HG03103 (cell line): ENCODE measurements around the gene USP8.

Experiments
- ATAC-seq: cut with Tn5 transposase; IDR thresholded peaks from one replicate; pipeline ENCODE4 v1.9.1; 2021; ENCODE audit warnings: low read depth; ENCODE audit not compliant: unreplicated experiment

USP8 gene

DNA sequence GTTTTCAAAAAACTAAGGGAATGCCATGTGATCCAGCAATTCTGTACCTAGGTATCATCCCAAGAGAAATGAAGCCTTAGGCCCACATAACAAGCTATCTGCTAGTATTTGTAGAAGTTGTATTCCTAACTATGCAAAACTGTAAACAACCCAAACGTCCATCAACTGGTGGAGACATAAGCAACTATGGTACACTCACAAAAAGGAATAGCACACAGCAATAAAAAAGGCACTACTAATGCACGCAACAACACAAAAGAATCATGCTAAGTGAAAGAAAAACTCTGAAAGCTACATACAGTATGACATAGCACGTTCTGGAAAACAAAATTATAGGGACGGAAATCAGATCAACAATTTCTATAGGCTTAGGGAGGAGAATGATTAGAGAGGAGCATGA lies 107.0 kb downstream of the USP8 start:
- no peak for ATAC-seq

DNA sequence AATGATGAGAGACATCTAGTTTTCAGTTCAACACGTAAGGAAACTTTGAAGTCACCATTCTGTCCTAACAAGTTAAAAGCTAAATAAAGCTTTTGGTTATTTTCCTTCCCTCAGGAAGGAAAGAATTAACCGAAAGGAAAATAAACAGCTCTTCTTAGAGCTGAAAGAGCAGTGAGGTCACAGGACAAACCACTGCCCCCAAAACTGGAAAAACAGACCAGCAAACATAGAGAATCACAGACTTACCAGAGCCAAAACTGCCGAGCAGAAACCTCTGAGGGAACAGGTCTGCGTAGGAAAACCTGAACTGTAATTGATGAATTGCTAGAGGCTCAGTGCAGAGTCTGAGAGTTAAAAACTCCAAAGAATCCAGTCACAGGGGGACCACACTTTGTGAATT lies 107.6 kb downstream of the USP8 start:
- no peak for ATAC-seq

DNA sequence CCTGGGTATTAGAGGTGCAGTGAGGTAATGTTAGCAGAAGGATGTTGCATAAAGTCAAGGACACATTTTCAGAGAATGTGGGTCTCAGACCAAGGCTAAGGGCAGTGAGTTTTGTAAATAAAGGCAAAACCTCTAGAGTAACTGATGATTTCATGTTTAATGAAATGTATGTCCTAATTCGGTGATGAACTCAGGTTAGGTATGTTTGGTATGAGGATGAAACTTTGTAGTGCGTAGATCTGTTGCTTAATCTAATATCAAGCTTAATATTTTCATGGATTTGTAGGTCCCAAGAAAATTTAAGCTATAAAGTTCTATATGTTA lies 118.6 kb downstream of the USP8 start:
- ATAC-seq: no peak

DNA sequence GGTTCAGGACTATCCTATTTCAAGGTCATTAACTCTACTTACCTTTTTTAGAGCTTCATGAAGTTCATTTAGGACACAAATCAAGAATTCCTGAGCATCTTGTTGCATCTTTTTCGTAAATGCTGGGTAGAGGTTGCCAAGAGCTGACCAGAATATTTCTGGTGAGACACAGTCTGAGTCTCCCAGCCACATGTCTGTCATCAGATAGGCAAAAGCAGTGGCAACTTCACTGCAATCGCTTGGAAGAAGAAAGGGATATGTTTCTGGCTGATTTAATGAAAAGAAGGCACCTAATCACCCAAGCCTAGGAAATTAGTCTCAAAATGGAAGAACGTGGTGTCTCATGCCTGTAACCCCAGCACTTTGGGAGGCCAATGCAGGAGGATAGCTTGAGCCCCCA lies 119.4 kb downstream of the USP8 start:
- ATAC-seq: no peak

DNA sequence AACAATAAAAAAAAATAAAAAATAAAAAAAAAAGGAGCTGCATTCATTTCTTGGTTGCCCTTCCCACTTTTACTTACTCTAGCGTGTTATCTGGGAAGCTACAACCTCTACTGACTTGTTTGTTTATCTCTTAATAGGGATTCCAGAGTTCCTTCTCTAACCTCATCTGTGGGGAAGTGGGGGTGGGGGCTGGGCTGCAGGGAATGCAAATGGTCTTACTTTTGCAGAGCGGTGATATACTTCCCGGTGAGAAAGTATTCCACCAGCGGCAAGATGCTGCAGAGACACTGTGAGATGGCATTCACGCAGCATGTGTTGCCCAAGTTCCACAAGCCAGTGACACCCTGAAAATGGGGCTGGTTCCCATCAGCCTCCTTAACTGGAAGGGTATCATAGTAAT lies 120.2 kb downstream of the USP8 start:
- no peak for ATAC-seq

DNA sequence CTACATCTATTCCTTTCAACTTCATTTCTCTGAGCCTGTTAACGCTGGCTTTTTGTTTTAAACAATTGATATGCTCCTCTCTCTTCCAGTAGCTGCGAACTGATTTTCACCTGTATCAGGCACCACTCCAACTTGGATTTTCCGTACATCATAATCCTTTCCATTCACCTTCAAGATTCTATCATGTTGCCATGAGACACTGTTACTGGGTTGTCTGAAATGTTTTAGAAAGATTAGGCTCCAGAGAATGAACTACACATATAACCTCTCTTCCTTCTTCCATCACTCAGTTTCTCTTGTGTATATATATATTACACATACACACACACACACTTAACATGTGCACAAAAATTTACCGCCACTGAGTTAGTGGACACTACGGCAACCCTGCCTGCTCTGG lies 122.4 kb downstream of the USP8 start, which contains the start of gene USP50:
USP50 (minus strand) TSS at position 101 of the 400 bp plus-strand sequence. CDS start 141 bp downstream, outside the sequence.
- ATAC-seq: no peak

DNA sequence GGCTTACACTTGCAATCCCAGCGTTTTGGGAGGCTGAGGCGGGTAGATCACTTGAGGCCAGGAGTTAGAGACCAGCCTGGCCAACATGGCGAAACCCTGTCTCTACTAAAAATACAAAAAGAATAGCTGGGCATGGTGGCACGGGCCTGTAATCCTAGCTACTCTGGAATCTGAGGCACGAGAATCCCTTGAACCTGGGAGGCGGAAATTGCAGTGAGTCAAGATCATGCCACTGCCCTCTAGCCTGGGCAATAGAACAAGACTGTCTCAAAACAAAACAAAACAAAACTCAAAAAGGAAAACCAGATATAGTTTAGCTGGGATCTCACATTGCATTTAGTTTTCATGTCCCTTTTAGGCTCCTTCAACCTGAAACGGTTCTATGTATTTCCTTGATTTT lies 125.1 kb downstream of the USP8 start:
- ATAC-seq: no peak

DNA sequence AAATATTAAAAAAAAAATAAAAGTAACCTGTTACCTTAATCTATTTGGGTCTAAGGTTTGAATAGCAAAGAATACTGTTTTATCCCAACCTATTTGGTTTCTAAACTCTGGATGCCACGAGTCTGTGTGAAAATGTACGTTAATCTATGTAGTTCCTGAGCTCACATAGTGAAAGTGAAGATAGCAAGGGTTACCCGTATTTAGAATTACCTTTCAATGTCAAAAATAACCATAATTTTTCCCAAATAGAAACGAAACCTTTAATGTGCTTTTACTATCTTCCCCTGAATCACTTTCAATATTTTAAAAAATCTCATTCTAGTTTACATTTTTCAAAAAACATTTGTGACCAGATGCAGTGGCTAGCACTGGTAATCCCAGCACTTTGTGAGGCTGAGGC lies 128.0 kb downstream of the USP8 start:
- ATAC-seq: no peak

DNA sequence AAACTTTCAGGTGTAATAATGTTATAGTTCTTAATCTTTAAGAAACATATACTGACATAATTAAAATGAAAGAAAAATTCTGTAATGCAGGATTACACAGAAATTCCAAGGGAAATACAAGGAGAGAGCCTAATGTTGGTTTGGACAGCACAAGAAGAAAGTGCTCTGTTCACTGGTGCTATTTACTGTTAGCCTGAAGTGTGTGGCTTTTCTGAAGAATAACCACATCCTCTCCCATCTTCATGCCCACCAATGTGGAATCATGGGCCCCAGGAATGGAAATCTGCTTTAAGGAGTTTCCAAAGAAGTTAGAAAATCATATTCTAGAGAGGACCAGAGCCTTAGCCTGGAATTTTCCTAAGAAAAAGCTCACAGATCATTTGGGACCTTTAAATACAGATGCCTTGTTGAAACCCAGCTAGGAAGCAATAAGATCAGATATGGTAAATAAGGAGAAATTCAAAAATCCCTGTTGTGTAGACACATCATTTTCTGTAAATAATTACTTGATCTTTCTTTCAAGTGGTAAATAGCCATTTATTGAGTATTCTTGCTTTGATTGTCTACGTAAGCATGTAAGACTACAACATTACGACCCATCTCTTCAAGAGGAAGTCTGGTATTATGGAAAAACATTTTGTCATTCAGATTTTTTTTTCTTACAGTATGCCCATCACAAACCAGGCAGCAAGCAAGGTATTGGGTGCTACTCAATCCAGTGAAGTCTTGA lies 132.6 kb downstream of the USP8 start:
- no peak for ATAC-seq

DNA sequence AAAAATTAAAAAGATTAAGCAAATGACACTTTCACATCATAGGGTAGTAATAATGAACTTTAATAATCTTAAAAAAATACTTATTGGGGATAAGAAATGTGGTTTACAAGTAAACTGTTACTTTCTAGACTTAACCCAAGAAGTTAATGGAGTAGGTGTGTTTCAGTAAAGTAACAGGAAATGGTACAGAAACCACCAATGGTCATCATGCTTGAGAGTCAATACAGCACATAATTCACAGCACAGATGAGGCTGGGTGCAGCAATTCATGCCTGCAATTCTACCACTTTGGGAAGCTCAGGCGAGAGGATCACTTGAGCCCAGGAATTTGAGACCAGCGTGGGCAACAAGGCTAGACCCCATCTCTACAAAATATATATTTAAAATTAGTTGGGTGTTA lies 133.8 kb downstream of the USP8 start:
- ATAC-seq: no peak

DNA sequence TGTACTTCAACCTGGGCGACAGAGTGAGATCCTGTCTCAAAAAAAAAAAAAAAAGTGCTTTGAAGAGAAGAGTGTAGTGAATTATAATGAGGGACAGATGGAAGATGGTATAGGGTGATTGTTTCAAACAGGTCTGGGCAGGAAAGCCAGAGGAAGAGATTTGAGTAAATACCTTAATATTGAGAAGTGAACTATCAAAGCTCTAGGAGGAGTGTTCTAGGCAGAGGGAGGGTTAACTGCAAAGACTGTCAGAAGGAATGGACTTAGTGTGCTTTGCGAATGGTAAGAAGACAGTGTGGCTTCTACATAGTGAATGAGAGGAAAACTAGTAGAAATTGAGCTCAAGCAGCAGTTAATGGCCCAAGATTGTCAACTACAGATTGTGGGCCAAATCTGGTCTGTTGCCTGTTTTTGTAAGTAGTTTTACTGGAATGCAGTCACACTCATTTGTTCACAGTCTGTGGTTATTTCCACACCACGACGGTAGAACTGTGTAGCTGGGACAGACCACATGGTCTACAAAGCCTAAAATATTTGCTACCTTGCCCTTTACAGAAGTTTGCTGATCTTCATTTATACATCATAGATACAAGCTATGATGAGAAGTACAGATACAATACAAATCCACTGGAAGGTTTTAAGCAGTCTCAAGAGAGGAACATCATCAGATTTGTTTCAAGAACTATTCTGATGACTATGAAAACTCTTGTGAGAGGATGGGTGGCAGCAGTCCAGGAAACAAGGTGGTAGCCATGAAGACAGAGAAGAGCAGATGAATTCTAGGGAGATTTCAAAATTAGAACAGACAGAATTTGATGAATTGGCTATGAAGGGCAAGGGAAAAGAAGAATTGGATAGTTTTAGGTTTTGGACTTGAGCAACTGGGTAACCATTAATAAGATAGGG lies 138.8 kb downstream of the USP8 start:
- ATAC-seq: no peak

DNA sequence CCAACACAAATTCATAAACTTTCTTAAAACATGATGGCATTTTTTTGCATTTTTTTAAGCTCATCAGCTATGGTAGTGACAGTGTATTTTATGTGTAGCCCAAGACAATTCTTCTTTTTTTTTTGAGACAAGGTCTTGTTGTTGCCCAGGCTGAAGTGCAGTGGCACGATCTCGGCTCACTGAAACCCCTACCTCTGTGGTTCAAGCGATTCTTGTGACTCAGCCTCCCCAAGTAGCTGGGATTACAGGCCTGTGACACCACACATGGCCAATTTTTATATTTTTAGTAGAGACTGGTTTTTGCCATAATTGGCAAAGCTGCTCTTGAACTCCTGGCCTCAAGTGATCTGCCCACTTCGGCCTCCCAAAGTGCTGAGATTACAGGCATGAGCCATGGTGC lies 139.6 kb downstream of the USP8 start:
- no peak for ATAC-seq
